HG02870 (cell line): ENCODE results near the gene DCTN4.
"Not testable (repeated sequence)": the region's sequence is repeated elsewhere in the genome, so short reads cannot be mapped to it uniquely, and the experiment has no call there.

Experiments used
- ATAC-seq: cut with Tn5 transposase; IDR thresholded peaks from one replicate; pipeline ENCODE4 v1.9.1; 2021; ENCODE audit warnings: mild to moderate bottlenecking, moderate library complexity; ENCODE audit not compliant: unreplicated experiment

The DCTN4 gene

GRCh38 chr5:150742455-150743141 is 16.2 kb downstream of the DCTN4 start:
- not testable (repeated sequence) for ATAC-seq

- no peak for ATAC-seq
Observed at GRCh38 chr5:150740992-150741391, 17.8 kb downstream of the DCTN4 start.

- ATAC-seq = no peak
Observed at GRCh38 chr5:150738862-150739261, 20.0 kb downstream of the DCTN4 start.

GRCh38 chr5:150734579-150735384 is 24.0 kb downstream of the DCTN4 start:
- ATAC-seq = peak; percentile 58

GRCh38 chr5:150731669-150732242 is 27.1 kb downstream of the DCTN4 start:
- ATAC-seq = no peak

GRCh38 chr5:150729859-150730258 is 29.0 kb downstream of the DCTN4 start:
- ATAC-seq = no peak

- ATAC-seq = no peak
Observed at GRCh38 chr5:150723845-150724244, 35.0 kb downstream of the DCTN4 start.

- ATAC-seq = no peak
Observed at GRCh38 chr5:150710165-150710564, 48.7 kb downstream of the DCTN4 start.

GRCh38 chr5:150706776-150707390 is 51.9 kb downstream of the DCTN4 start:
- no peak for ATAC-seq

- no peak for ATAC-seq
Observed at GRCh38 chr5:150703762-150704161, 55.1 kb downstream of the DCTN4 start.

- peak; percentile 95 for ATAC-seq
Observed at GRCh38 chr5:150700594-150701377, 58.0 kb downstream of the DCTN4 start, which contains the start of gene RBM22. Gene RBM22 (minus strand): TSS chr5:150701062. CDS start chr5:150700985, 77 bp downstream.

- no peak for ATAC-seq
Observed at GRCh38 chr5:150700246-150700593, 58.6 kb downstream of the DCTN4 start.

GRCh38 chr5:150694612-150695011 is 64.2 kb downstream of the DCTN4 start:
- ATAC-seq = no peak

GRCh38 chr5:150692276-150692675 is 66.5 kb downstream of the DCTN4 start:
- no peak for ATAC-seq

GRCh38 chr5:150690760-150691159 is 68.1 kb downstream of the DCTN4 start:
- no peak for ATAC-seq

GRCh38 chr5:150689120-150689519 is 69.7 kb downstream of the DCTN4 start:
- ATAC-seq = no peak

GRCh38 chr5:150676578-150676977 is 82.2 kb downstream of the DCTN4 start:
- no peak for ATAC-seq

- no peak for ATAC-seq
Observed at GRCh38 chr5:150675069-150675468, 83.7 kb downstream of the DCTN4 start.

GRCh38 chr5:150674341-150674821 is 84.4 kb downstream of the DCTN4 start:
- ATAC-seq = no peak

GRCh38 chr5:150672884-150673275 is 85.9 kb downstream of the DCTN4 start:
- no peak for ATAC-seq
